Measurements from ENCODE around the gene APC2.

APC2 gene

GRCh38 chr19:1406774-1407527, 43.0 kb upstream of the APC2 start:
- Mint-ChIP-seq H3K36me3 (ENCODE audit: low read depth) (no peaks in the 10 kb centered on the region), H3K4me3 (peak overlapping the region; percentile 78 to 87 (median 83)), H3K4me1 (peaks cover 49% of the 10 kb centered on the region), H3K27ac (peak overlapping the region; percentile 60 to 87 (median 74)), H3K27me3 (ENCODE audit: low read depth) (peaks cover 4% of the 10 kb centered on the region), H3K9me3 (no peaks in the 10 kb centered on the region)
- TF ChIP-seq CTCF (IDR thresholded peaks at IDR 0.05; ENCODE audit: unreplicated experiment in 3 of 3): peak; percentile 43 to 51 (median 49)

- Mint-ChIP-seq H3K27ac (peak within 1 kb of the TSS; percentile 60 to 87 (median 74)), H3K27me3 (ENCODE audit: low read depth) (peaks cover 4% of the 10 kb centered on the region), H3K4me1 (peaks cover 48% of the 10 kb centered on the region), H3K36me3 (ENCODE audit: low read depth) (no peaks in the 10 kb centered on the region), H3K4me3 (peak within 1 kb of the TSS; percentile 83 to 97 (median 96)), H3K9me3 (no peaks in the 10 kb centered on the region)
- no peak for TF ChIP-seq CTCF (IDR thresholded peaks at IDR 0.05; ENCODE audit: unreplicated experiment in 3 of 3)
Observed at GRCh38 chr19:1407528-1408299, 42.2 kb upstream of the APC2 start, which contains the start of gene DAZAP1. Gene DAZAP1, plus strand, starts transcription at chr19:1407586. Its CDS starts 188 bp downstream, at chr19:1407774.

GRCh38 chr19:1408300-1409203, 41.4 kb upstream of the APC2 start:
- peak overlapping the region; percentile 96 to 97 (median 97) for H3K4me3 Mint-ChIP-seq
- no peak for TF ChIP-seq CTCF (IDR thresholded peaks at IDR 0.05; ENCODE audit: unreplicated experiment in 3 of 3)
- H3K9me3 Mint-ChIP-seq: no peaks in the 10 kb centered on the region
- no peaks in the 10 kb centered on the region for H3K36me3 Mint-ChIP-seq (ENCODE audit: low read depth)
- H3K4me1 Mint-ChIP-seq: peaks cover 46% of the 10 kb centered on the region
- peaks cover under 1% of the 10 kb centered on the region for H3K27me3 Mint-ChIP-seq (ENCODE audit: low read depth)
- peak overlapping the region; percentile 90 to 96 (median 96) for H3K27ac Mint-ChIP-seq

GRCh38 chr19:1409204-1410005, 40.5 kb upstream of the APC2 start:
- H3K36me3 Mint-ChIP-seq (ENCODE audit: low read depth): no peaks in the 10 kb centered on the region
- no peak for TF ChIP-seq CTCF (IDR thresholded peaks at IDR 0.05; ENCODE audit: unreplicated experiment in 3 of 3)
- peak overlapping the region; percentile 96 to 97 (median 97) for H3K4me3 Mint-ChIP-seq
- H3K27ac Mint-ChIP-seq: peak overlapping the region; percentile 90 to 96 (median 96)
- H3K4me1 Mint-ChIP-seq: peaks cover 48% of the 10 kb centered on the region
- H3K27me3 Mint-ChIP-seq (ENCODE audit: low read depth): no peaks in the 10 kb centered on the region
- no peaks in the 10 kb centered on the region for H3K9me3 Mint-ChIP-seq

All from nephron (organoid).